CD14-positive monocyte (primary cell): ENCODE results near the gene EML1. TPM values are rescaled to one million over a fixed set of nuclear protein-coding genes. Genes with fewer than 3 reads are reported as not detected.

Experiments
- DNase-seq, 3 donors: peaks; one replicate each; pipeline ENCODE4 v3.0.0-alpha.2; 2011 to 2022
- H2AFZ ChIP-seq: 2 replicates; pipeline ENCODE4 v1.6.0; 2012; ENCODE audit warnings: mild to moderate bottlenecking, low read depth, low read length, inconsistent platforms; ENCODE audit not compliant: insufficient read depth, poor library complexity, severe bottlenecking
- H3K27ac ChIP-seq, 2 donors: 1 replicate in 1 of 2; 2 replicates in 1 of 2; pipeline ENCODE4 v1.5.1; 2012 to 2013; ENCODE audit warnings: low read length in 2 of 2, control low read depth in 1 of 2, inconsistent platforms in 1 of 2, low read depth in 1 of 2, mild to moderate bottlenecking in 1 of 2
- H3K27me3 ChIP-seq, 2 donors: one replicate each; pipeline versions ENCODE4 v1.6.0 to v1.6.1; 2011 to 2013; ENCODE audit warnings: low read length in 2 of 2; ENCODE audit not compliant: control insufficient read depth in 2 of 2, insufficient read depth in 2 of 2
- H3K36me3 ChIP-seq, 2 donors: replicated peaks in 1 of 2; 1 replicate in 1 of 2; 2 replicates in 1 of 2; pipeline versions ENCODE4 v1.5.1 to v1.6.1; 2012 to 2013; ENCODE audit warnings: low read length in 2 of 2, control low read depth in 1 of 2, inconsistent platforms in 1 of 2, mild to moderate bottlenecking in 1 of 2; ENCODE audit not compliant: insufficient read depth in 2 of 2, control insufficient read depth in 1 of 2
- H3K4me1 ChIP-seq, 2 donors: 1 replicate in 1 of 2; 2 replicates in 1 of 2; pipeline versions ENCODE4 v1.5.1 to v1.6.1; 2012 to 2013; ENCODE audit warnings: low read length in 2 of 2, control low read depth in 1 of 2, inconsistent platforms in 1 of 2, mild to moderate bottlenecking in 1 of 2, moderate library complexity in 1 of 2; ENCODE audit not compliant: insufficient read depth in 2 of 2, control insufficient read depth in 1 of 2
- H3K4me2 ChIP-seq: replicated peaks from 2 replicates; pipeline ENCODE3; 2012; ENCODE audit warnings: low read length, moderate library complexity, mild to moderate bottlenecking; ENCODE audit not compliant: poor library complexity, severe bottlenecking; ENCODE audit errors: extremely low read depth
- H3K4me3 ChIP-seq, 3 experiments: fragments of 200-600 bp in 1 of 3; sonication (generic) in 1 of 3; replicated peaks in 1 of 3; 1 replicate in 2 of 3; 2 replicates in 1 of 3; pipeline ENCODE4 v1.5.1; 2011 to 2013; ENCODE audit warnings: low read length in 3 of 3, mild to moderate bottlenecking in 3 of 3, control low read depth in 2 of 3, low read depth in 2 of 3, inconsistent platforms in 1 of 3, moderate library complexity in 1 of 3
- H3K79me2 ChIP-seq: 2 replicates; pipeline ENCODE4 v1.6.0; 2012; ENCODE audit warnings: mild to moderate bottlenecking, control low read depth, inconsistent platforms, low read length, moderate library complexity; ENCODE audit not compliant: insufficient read depth
- H3K9ac ChIP-seq: 2 replicates; pipeline ENCODE4 v1.6.0; 2017; ENCODE audit warnings: low read length, mild to moderate bottlenecking; ENCODE audit not compliant: insufficient read depth, poor library complexity, severe bottlenecking
- H3K9me3 ChIP-seq, 2 donors: replicated peaks in 1 of 2; 1 replicate in 1 of 2; 2 replicates in 1 of 2; pipeline versions ENCODE4 v1.5.1 to v1.6.1; 2012 to 2013; ENCODE audit warnings: low read length in 2 of 2, control low read depth in 1 of 2; ENCODE audit not compliant: control insufficient read depth in 1 of 2, insufficient read depth in 1 of 2
- H4K20me1 ChIP-seq: 2 replicates; pipeline ENCODE4 v1.6.0; 2012; ENCODE audit warnings: mild to moderate bottlenecking, low read length, control low read depth, moderate library complexity; ENCODE audit not compliant: insufficient read depth
- H3K27ac Mint-ChIP-seq, 7 donors: one replicate each; pipeline ENCODE4 v1.8.0; 2020; ENCODE audit warnings: mild to moderate bottlenecking in 7 of 7, mixed read lengths in 7 of 7, moderate library complexity in 6 of 7, inconsistent platforms in 2 of 7
- H3K27me3 Mint-ChIP-seq, 3 donors: one replicate each; pipeline ENCODE4 v1.8.0; 2021 to 2022; ENCODE audit warnings: low read depth in 3 of 3, mild to moderate bottlenecking in 3 of 3, mixed read lengths in 3 of 3, moderate library complexity in 3 of 3, inconsistent platforms in 1 of 3
- H3K36me3 Mint-ChIP-seq, 2 donors: one replicate each; pipeline ENCODE4 v1.8.0; 2020; ENCODE audit warnings: mixed read lengths in 2 of 2, inconsistent platforms in 1 of 2, mild to moderate bottlenecking in 1 of 2
- H3K4me1 Mint-ChIP-seq: one replicate; pipeline ENCODE4 v1.8.0; 2020; ENCODE audit warnings: mild to moderate bottlenecking, mixed read lengths
- H3K4me3 Mint-ChIP-seq, 2 donors: one replicate each; pipeline ENCODE4 v1.8.0; 2020; ENCODE audit warnings: mild to moderate bottlenecking in 2 of 2, mixed read lengths in 2 of 2, moderate library complexity in 1 of 2
- H3K9me3 Mint-ChIP-seq, 7 donors: one replicate each; pipeline ENCODE4 v1.8.0; 2020 to 2022; ENCODE audit warnings: mixed read lengths in 7 of 7, mild to moderate bottlenecking in 6 of 7, moderate library complexity in 6 of 7, inconsistent platforms in 2 of 7
- CTCF ChIP-seq: fragments of 200-600 bp; IDR thresholded peaks from one replicate; pipeline ENCODE4 v1.8.0; 2022; ENCODE audit warnings: antibody characterized with exemption, mild to moderate bottlenecking
- WGBS: methylation state at CpG from one replicate; pipeline ENCODE4 v1.1.5; 2013; ENCODE audit warnings: missing lambda C conversion rate; ENCODE audit not compliant: insufficient coverage; 5-methylcytosine and 5-hydroxymethylcytosine counted together
- intact Hi-C, 2 donors: fragments of 100-400 bp; cut with micrococcal nuclease; formaldehyde crosslinking; loops; one replicate each; pipeline versions ENCODE4 v1.15.0 to v1.15.1; 2023
- polyA plus RNA-seq, 3 donors: library from polyadenylated mRNA; depleted of rRNA in 1 of 3; unstranded in 2 of 3; stranded (reverse) in 1 of 3; fragments of 300-500 nt in 2 of 3; fragments of >200 nt in 1 of 3; fragmentation: Illumina TruSeq in 2 of 3; gene quantifications; 1 replicate in 2 of 3; 2 replicates in 1 of 3; pipeline ENCODE4 v1.2.3, GENCODE V29; 2012 to 2021

Gene EML1
- polyA plus RNA-seq, 3 donors, result not detected

- H2AFZ ChIP-seq, result no peak overlapping the region
- H4K20me1 ChIP-seq, result no peaks in the 10 kb centered on the region
- peak overlapping the region in 1 of 7 donors; percentile 18 for H3K27ac Mint-ChIP-seq
- no peak overlapping the region for H3K9ac ChIP-seq
- H3K79me2 ChIP-seq, result no peaks in the 10 kb centered on the region
- H3K27me3 ChIP-seq, result peaks cover 0 to 4% of the 10 kb centered on the region in 2 donors
- no peaks in the 10 kb centered on the region for H3K4me1 ChIP-seq
- no peaks in the 10 kb centered on the region for H3K36me3 ChIP-seq
- no peak overlapping the region for H3K27ac ChIP-seq
- intact Hi-C loops, result no loop called here
- H3K4me1 Mint-ChIP-seq, result no peaks in the 10 kb centered on the region
- DNase-seq, result no peak
- peaks cover 10 to 30% (median 28%) of the 10 kb centered on the region in 3 donors for H3K27me3 Mint-ChIP-seq
- H3K4me3 Mint-ChIP-seq, result no peak overlapping the region
- TF ChIP-seq CTCF, result no peak
- H3K9me3 Mint-ChIP-seq, result peaks cover 0 to 3% (median 0%) of the 10 kb centered on the region in 7 donors
- 88% methylated on average over 8 of the region's 9 CpGs for WGBS
- no peak overlapping the region for H3K4me3 ChIP-seq
- no peak overlapping the region for H3K4me2 ChIP-seq
- no peaks in the 10 kb centered on the region for H3K9me3 ChIP-seq
- no peaks in the 10 kb centered on the region for H3K36me3 Mint-ChIP-seq
These were observed 16.1 kb downstream of the EML1 start for GRCh38 chr14:99809360-99809759.

DNA sequence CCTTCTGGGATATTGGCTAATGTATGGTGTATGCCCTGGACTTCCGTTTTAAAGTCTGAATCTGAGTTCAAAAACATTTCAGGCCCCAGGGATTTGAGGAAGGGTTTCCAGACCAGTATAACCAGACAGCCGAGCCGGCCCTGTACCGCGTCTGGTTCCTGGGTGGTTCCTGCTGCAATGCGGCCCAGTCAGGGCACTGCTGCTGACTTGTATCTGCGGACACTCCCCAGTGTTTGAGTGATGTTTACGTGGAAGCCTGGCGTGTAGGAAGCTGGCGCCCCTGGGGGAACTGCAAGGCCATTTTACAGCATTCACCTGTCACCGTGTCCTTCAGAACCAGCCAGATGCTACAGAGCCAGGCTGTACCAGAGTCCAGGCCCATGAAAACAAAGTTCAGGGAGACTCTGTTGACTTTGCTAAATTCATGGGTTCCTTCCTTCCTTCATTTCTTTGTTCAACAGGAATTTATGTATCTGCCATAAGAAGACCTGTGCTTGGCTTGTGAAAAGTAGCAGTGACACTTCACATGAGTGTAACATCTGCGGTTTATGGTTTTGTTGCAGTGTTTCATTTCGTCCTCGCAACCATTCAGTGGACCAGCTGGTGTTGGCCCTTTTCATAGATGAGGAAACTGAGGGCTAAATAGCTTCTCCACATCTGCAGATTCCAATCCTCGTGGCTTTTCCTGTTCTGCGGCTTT, 16.8 kb downstream of the EML1 start:
- Histone ChIP-seq H4K20me1 (no peaks in the 10 kb centered on the region), H3K4me2 (no peak overlapping the region), H3K4me3 (no peak overlapping the region), H3K9ac (no peak overlapping the region), H3K27me3 (peaks cover 0 to 4% of the 10 kb centered on the region in 2 donors), H3K79me2 (no peaks in the 10 kb centered on the region), H3K4me1 (no peaks in the 10 kb centered on the region), H3K9me3 (no peaks in the 10 kb centered on the region), H2AFZ (no peak overlapping the region), H3K36me3 (no peaks in the 10 kb centered on the region), H3K27ac (no peak overlapping the region)
- Mint-ChIP-seq H3K4me3 (no peak overlapping the region), H3K27ac (peak overlapping the region in 1 of 7 donors; percentile 18), H3K4me1 (no peaks in the 10 kb centered on the region), H3K36me3 (no peaks in the 10 kb centered on the region), H3K9me3 (peaks cover 0 to 3% (median 0%) of the 10 kb centered on the region in 7 donors), H3K27me3 (peaks cover 12 to 30% (median 27%) of the 10 kb centered on the region in 3 donors)
- TF ChIP-seq CTCF, result no peak
- no peak for DNase-seq
- 89% methylated on average over 15 of the region's 16 CpGs for WGBS
- intact Hi-C loops, result no loop called here
